H54 (cell line): ENCODE measurements around the gene NPLOC4.

Experiments
- DNase-seq: peaks from one replicate; pipeline ENCODE4 v3.0.0; 2011; ENCODE audit warnings: low spot score, mixed read lengths; ENCODE audit not compliant: insufficient read length
- FAIRE-seq: peaks from 3 replicates; lab custom pipeline; 2011; peaks lifted over from hg19 to GRCh38; lab: Jason Lieb, UNC
- POLR2A ChIP-seq: IDR thresholded peaks from 2 replicates; pipeline ENCODE4 v1.6.1; 2011; ENCODE audit warnings: low read depth, mild to moderate bottlenecking, low read length

The NPLOC4 gene

GRCh38 chr17:81652906-81653771, 16.2 kb upstream of the NPLOC4 start:
- no peak for TF ChIP-seq POLR2A
- FAIRE-seq, result no peak
- DNase-seq, result no peak

DNA sequence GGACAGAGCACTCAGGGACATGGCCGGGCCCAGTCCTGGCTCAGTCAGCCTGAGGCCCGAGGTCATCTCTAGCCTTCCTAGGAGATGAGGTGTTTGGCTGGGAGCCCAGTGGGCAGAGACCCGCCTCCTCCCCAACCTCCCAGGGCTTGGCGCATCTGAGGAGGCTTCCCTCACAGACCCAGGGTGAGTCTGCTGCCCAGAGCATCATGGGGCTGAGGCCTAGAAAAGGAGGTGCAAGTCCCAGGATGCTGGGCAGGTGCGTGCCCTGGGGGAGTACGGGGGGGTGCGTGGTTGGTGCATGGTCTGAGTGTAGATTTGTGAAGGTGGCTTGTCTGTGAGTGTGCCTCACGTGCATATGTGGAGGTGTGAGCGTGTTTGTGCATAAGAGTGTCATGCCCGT, 14.8 kb upstream of the NPLOC4 start:
- TF ChIP-seq POLR2A, result no peak; the same call in 1 of the 2 replicates
- FAIRE-seq, result peak; percentile 33
- DNase-seq, result peak; percentile 98

- DNase-seq (no peak), FAIRE-seq (no peak)
- TF ChIP-seq POLR2A, result no peak
These were observed 14.0 kb upstream of the NPLOC4 start for GRCh38 chr17:81650951-81651350.

GRCh38 chr17:81648707-81649085, 11.8 kb upstream of the NPLOC4 start:
- no peak for TF ChIP-seq POLR2A
- DNase-seq (no peak), FAIRE-seq (no peak)

GRCh38 chr17:81648013-81648706, 11.2 kb upstream of the NPLOC4 start:
- no peak for TF ChIP-seq POLR2A
- DNase-seq (no peak), FAIRE-seq (no peak)

GRCh38 chr17:81647640-81648012, 10.7 kb upstream of the NPLOC4 start:
- DNase-seq (no peak), FAIRE-seq (no peak)
- no peak for TF ChIP-seq POLR2A

DNA sequence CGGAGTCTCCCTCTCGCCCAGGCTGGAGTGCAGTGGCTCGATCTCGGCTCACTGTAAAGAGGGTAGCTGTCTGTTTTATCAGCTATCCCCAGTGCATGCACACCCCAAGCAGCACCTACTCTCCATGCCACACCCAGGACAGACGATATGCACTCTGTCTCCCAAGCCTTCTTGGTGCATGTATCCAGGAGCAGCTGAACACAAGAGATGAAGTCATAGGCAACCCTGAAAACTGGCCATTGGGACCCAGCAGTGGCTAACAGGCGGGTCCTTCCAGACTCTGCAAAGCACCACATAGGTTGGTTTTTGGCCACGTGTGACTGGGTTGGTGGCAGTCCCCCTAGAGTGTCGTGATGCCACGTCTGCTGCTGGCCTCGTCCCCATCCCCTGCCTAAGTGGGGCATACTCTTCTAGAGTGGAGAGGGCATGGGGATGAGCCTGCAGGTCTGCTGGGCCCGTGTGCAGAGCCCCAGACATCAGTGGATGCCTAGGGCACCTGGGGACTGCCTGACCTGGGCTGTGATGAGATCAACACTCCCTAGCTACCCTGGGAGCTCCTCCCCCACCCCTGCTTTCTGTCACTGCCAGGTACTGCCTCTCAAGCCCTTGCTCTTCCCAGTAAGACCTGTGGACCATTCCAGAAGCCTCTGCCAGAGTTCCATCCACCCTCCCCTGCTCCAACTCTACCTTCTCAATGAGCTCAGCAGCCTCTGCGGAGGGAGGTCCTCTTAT, 10.1 kb upstream of the NPLOC4 start:
- FAIRE-seq (no peak), DNase-seq (no peak)
- no peak for TF ChIP-seq POLR2A

DNA sequence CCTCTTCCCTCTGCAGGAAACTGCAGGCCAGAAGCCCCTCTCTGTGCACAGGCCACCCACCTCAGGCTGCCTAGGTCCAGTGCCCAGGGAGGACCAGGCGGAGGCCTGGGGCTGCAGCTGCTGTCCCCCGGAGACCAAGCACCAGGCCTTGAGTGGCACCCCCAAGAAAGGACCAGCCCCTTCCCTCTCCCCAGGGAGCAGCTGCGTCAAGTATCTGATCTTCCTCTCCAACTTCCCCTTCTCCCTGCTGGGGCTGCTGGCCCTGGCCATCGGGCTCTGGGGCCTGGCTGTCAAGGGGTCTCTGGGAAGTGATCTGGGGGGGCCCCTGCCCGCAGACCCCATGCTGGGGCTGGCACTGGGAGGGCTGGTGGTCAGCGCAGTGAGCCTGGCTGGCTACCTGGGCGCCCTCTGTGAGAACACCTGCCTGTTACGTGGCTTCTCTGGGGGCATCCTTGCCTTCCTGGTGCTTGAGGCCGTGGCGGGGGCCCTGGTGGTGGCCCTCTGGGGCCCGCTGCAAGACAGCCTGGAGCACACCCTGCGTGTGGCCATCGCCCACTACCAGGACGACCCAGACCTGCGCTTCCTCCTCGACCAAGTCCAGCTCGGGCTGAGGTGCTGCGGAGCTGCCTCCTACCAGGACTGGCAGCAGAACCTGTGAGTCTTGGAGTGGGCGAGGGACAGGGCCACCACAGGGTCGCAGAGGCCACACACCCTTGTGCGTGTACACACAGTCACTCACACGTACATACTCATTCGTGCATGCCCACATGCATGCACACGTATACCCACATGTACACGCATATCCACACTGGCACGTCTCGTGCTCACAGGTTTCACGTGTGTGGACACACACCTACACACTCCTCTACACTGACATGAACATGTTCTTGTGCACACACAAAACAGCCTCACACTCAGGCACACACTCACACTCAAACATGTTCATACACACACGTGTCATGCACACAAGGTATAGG, 8.4 kb upstream of the NPLOC4 start:
- FAIRE-seq, result no peak
- DNase-seq, result no peak
- TF ChIP-seq POLR2A, result no peak

DNA sequence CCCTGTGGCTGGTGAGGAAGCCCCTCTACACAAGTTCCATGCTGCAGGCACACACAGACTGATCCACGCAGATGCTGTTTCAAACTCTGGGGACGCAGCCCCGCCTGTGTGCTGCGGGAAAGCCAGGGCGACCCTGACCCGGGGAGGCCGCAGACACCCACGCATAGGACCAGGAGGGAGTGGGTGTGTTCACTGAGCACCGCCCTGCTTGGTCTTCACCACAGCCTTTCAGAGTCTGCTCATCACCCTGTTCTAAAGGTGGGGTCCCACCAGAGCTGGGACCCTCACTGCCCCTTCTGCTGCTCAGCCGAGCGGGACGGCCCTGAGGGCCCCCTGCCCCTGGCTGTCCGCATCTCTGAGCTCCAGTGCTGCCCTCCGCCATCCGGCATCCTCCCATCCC, 7.6 kb upstream of the NPLOC4 start:
- TF ChIP-seq POLR2A, result no peak
- no peak for FAIRE-seq
- DNase-seq, result no peak

- FAIRE-seq, result no peak
These were observed 5.0 kb upstream of the NPLOC4 start for GRCh38 chr17:81641825-81642489.

GRCh38 chr17:81640011-81640410, 3.1 kb upstream of the NPLOC4 start:
- no peak for FAIRE-seq
- TF ChIP-seq POLR2A, result no peak

More at GRCh38 chr17:81641825-81642489, 5.0 kb upstream of the NPLOC4 start:
- peak; percentile 99 for DNase-seq
- 0 out of 2 replicates have a peak, but pooled peaks have one; percentile 19 for TF ChIP-seq POLR2A

GRCh38 chr17:81638683-81639082, 1.8 kb upstream of the NPLOC4 start:
- no peak for FAIRE-seq
- DNase-seq, result no peak
- TF ChIP-seq POLR2A, result no peak

More at GRCh38 chr17:81640011-81640410, 3.1 kb upstream of the NPLOC4 start:
- no peak for DNase-seq

- DNase-seq (peak; percentile 80), FAIRE-seq (no peak)
- TF ChIP-seq POLR2A, result no peak
These were observed 873 bp downstream of the NPLOC4 start for GRCh38 chr17:81635973-81636504.
